Activated gamma-delta T cell treated with Interleukin-2 at 50 U/mL for 16 hours (primary cell): ENCODE measurements around the gene ZSCAN4.

Experiments
- DNase-seq: peaks from one replicate; pipeline ENCODE4 v3.0.0-alpha.2; 2020

ZSCAN4 gene

DNA sequence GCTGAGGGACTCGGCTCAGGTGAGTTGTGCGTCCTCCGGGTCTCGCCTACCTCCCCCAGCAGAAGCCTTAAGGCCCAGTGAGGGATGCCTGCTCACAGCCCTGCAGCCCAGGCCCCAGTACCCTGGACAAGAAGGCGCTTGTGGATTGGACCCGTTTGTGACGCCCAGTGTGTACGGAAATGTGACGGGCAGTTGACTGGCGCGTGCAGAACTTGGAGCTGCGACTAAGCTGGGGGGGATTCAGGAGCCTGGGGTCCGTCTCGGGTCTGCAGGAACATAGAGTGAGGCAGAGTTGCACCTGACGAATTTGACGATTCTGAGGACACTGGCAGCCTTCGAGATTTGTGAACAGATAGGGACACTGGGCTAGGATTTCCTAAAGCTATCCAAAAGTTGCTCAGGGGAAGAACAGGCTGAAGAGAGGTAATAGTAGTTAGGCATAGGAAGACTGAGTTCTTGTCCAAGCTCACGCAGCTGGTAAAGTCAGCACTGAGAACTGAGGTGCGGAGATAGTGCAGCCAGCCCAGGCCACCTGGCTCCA is 13.6 kb downstream of the ZSCAN4 start:
- no peak for DNase-seq

DNA sequence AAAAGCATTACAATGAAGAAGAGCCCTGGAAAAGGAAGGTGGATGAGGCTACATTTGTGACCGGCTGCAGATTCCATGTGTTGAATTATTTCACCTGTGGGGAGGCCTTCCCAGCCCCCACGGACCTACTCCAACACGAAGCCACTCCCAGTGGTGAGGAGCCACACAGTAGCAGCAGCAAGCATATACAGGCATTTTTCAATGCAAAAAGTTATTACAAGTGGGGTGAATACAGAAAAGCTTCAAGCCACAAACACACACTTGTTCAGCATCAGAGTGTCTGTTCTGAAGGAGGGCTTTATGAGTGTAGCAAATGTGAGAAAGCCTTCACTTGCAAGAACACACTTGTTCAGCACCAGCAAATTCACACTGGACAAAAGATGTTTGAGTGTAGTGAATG is 18.0 kb downstream of the ZSCAN4 start:
- no peak for DNase-seq

DNA sequence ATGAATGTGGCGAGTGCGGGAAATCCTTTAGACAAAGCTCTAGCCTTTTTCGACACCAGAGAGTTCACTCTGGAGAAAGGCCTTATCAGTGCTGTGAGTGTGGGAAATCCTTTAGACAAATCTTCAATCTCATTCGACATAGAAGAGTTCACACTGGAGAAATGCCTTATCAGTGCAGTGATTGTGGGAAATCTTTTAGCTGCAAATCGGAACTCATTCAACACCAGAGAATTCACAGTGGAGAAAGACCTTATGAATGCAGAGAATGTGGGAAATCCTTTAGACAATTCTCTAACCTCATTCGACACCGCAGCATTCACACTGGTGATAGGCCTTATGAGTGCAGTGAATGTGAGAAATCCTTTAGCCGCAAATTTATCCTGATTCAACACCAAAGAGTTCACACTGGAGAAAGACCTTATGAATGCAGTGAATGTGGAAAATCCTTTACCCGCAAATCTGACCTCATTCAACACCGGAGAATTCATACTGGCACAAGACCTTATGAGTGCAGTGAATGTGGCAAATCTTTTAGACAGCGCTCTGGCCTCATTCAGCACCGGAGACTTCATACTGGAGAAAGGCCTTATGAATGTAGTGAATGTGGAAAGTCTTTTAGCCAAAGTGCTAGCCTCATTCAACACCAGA is 18.8 kb downstream of the ZSCAN4 start:
- no peak for DNase-seq

DNA sequence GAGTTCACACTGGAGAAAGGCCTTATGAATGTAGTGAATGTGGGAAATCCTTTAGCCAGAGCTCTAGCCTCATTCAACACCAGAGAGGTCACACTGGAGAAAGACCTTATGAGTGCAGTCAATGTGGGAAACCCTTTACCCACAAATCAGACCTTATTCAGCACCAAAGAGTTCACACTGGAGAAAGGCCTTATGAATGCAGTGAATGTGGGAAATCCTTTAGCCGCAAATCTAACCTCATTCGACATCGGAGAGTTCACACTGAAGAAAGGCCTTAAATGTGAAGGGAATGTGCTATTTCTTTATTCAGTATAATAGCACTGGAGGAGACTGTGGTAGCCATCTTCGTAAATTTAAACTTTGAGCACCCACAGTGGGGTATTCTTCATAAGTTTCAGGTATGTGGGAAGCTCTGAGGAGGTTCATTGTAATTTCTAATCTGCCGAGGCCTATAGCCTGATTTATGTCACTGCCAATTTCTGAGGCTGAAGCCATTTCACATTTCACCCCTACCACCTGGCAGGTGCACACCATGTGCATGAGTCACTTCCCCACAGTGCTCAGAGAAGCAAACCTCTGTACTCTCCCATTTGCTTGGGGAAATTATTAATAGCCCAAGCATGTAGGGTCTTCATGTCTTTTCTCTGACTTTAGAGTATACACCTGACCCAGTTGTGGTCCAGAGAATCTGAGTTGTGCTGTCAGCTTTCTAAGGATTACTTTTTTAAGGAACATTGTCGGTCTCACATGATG is 19.5 kb downstream of the ZSCAN4 start:
- DNase-seq = no peak

DNA sequence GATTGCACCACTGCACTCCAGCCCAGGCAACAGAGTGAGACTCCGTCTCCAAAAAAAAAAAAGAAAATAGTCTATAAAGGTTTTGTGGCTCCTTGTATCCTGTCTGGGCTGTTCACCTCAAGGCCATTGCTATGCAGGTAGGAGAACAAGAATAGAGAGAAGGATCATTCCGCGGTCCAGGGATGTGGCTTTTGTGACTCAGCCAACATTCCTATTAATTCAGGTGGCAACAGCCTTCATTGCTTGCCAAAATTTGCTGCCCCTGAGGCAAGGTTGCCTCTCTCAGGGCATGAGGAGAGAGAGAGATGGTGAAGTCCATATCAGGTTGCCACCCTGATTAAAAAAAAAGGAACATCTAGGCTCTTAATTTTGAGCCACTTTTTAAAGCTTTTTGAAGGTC is 21.0 kb downstream of the ZSCAN4 start:
- no peak for DNase-seq

DNA sequence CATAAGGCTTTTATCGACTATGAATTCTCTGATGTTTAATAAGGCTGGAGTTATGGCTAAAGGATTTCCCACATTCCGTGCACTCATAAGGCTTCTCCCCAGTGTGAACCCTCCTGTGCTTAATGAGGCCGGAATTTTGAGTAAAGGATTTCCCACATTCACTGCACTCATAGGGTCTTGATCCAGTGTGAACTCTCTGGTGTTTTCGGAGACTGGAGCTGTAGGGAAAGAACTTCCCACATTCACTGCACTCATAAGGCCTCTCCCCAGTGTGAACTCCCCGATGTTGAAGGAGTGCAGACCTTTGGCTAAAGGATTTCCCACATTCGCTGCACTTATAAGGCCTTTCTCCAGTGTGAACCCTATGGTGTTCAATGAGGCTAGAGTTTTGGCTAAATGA is 32.9 kb downstream of the ZSCAN4 start:
- no peak for DNase-seq

DNA sequence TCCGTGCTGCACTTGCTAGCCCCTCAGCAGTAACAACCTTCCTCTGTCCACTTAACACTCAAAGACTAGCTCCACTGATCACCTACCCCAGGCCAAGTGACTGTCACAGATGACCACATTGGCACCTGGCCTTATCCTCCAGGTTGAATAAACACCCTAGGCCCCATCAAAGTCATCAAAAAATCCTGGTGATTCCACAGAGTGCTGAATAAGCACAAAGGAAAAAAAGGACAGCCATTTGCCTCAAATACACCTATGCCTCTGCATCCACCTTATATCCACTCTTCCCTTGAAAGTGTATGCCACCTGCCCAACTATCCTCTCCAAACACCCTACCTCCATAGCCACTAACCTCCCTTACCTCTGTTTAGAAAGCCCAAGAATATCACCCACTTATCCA is 37.6 kb downstream of the ZSCAN4 start:
- DNase-seq = no peak

DNA sequence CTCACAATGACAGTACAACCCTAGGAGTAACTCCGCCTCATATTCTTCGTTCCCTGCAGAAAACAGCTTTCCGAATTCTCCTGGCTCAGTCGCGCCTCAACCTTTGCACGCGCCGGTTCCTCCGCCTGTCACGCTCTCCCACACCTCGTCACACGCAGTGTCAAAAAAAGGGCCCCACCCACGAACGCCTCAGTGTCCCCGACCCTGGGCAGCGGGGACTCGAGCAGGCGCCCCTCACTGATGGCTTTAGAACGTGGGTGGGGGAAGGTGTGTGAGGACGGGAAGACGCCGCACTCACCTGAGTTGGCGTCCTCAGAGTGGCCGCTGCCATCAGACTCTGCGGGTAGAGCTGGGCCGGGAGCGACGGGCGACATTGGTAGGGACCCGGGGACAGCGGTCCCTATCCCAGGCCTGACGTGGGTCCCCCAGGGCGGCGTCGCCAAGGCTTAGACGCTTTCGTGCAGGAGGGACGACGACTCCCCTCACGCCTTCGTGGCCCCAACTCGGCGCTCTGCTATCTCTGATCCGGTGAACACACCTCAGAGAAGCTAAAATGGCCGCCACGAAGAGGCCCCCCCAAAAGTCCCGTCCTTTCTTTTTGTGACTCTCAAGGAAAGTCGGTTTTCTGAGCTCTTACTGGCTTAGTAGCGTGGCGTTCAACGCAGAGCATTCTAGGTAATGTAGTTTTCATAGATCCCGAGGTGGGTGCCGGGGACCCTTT is 40.1 kb downstream of the ZSCAN4 start, which contains the start of gene ZNF154:
Gene ZNF154 (minus strand): TSS at position 564 of the 721 bp plus-strand sequence. CDS start 233 bp downstream, at position 331.
- peak; percentile 38 for DNase-seq

DNA sequence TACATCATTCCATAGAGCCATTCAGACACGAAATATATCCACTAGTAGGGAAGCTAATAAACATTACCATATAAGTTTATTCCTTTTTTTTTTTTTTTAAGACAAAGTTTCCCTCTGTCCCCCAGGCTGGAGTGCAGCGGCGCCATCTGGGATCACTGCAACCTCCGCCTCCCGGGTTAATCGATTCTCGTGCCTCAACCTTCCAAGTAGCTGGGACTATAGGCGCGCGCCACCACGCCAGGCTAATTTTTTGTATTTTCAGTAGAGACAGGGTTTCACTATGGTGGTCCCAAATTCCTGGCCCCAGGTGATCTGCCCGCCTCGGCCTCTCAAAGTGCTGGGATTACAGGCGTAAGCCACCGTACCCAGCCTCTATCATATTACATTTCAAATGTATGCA is 40.9 kb downstream of the ZSCAN4 start:
- DNase-seq = no peak

DNA sequence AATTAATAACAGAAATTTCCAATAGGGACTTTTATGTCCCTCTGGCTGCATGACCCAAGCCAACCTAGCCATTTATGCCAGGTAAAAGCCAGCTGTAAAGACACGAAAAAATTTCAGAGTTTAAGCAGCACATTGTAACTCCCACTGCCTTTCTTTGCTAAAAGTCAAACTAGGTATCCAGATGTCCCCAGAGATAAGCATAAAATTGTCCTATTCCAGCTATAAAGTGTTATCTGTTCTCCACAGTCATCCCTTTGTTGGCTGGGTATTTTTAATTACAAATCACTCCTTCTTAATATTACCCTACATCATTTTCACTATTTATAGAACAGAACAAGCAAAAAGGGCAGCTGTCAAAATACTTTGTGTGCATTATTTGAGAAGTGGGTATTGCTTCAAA is 43.5 kb downstream of the ZSCAN4 start:
- no peak for DNase-seq

DNA sequence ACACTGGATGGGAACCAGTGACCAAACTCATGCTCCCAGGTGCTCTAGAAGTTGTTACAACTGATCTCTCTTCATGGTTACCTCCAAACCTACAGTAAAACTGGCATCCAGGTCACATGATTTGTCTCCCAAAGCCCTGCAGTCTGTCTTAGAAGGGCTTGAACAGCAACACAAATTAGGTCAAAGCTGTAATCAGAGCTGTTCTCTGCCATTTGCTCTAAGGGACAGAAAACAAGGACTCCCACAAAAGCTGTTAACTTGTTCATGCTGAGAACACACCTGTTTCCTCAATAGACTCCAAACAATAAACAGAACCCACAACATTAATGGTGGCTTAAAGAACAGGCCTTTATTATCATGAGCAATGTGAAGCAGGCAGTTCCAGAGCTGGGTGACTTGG is 50.7 kb downstream of the ZSCAN4 start:
- no peak for DNase-seq

DNA sequence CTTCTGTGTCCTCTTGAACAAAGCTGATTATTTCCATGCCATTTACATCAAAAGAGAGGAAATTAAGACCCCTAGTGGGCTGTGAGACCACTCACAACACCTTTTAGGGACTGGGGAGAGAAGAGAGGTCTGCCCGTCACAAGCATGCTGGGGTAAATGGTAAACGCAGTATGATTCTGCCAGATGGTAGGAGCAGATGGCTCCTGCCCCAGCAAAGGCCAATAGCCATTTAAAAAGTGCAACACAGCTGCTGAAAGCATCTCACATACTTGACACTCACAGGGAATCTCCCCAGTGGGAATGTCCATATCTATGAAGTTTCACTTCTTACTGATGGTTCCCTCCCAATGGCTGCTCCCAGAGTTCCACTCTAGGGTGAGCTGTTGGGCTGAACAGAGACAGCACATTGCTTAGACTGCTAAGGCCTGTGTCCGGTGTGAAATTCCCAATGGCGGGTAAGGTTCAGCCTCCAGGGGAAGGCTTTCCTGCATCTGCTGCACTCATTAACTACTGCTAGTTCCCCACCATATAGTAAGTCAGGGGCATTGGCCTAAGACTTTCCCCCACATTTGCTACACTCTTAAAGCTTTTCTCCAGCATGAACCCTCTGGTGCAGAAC is 51.3 kb downstream of the ZSCAN4 start:
- DNase-seq = no peak

DNA sequence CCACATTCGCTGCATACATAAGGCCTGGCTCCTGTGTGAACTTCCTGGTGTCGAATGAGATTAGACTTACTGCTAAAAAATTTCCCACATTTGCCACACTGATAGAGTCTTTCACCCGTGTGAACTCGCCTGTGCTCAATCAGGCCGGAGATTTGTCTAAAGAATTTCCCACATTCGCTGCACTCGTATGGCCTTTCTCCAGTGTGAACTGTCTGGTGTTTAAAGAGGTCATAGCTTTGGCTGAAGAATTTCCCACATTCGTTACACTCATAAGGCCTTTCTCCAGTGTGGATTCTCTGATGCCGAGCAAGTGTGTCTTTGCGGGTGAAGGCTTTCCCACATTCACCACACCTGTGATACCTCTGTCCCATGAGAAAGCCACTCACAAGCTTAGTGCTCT is 52.1 kb downstream of the ZSCAN4 start:
- no peak for DNase-seq
